Central memory CD8-positive, alpha-beta T cell (primary cell): ENCODE data around the gene GINS1.
"Not testable (repeated sequence)": the region's sequence is repeated elsewhere in the genome, so short reads cannot be mapped to it uniquely, and the experiment has no call there.

Experiments used
- ATAC-seq: fragments of 150-1000 bp; cut with Tn5 transposase; replicated peaks from 2 replicates; pipeline ENCODE4 v1.10.0; 2022; ENCODE audit warnings: mild to moderate bottlenecking, moderate FRiP score, moderate number of reproducible peaks; ENCODE audit not compliant: poor library complexity, severe bottlenecking; ENCODE audit errors: extremely low read depth
- DNase-seq, 2 donors: peaks; one replicate each; pipeline ENCODE4 v3.0.0; 2021; ENCODE audit warnings: low spot score in 2 of 2
- H3K27ac Mint-ChIP-seq: one replicate; pipeline ENCODE4 v1.8.0; 2022; ENCODE audit warnings: low read depth, mild to moderate bottlenecking, moderate library complexity, mixed read lengths
- H3K27me3 Mint-ChIP-seq: one replicate; pipeline ENCODE4 v1.8.0; 2022; ENCODE audit warnings: mixed read lengths
- H3K36me3 Mint-ChIP-seq: one replicate; pipeline ENCODE4 v1.8.0; 2022; ENCODE audit warnings: mild to moderate bottlenecking, moderate library complexity, mixed read lengths; ENCODE audit not compliant: insufficient read depth
- H3K4me1 Mint-ChIP-seq: one replicate; pipeline ENCODE4 v1.8.0; 2022; ENCODE audit warnings: mixed read lengths
- H3K4me3 Mint-ChIP-seq: one replicate; pipeline ENCODE4 v1.8.0; 2022; ENCODE audit warnings: mild to moderate bottlenecking, moderate library complexity, mixed read lengths
- H3K9me3 Mint-ChIP-seq: one replicate; pipeline ENCODE4 v1.8.0; 2022; ENCODE audit warnings: mixed read lengths

The GINS1 gene

DNA sequence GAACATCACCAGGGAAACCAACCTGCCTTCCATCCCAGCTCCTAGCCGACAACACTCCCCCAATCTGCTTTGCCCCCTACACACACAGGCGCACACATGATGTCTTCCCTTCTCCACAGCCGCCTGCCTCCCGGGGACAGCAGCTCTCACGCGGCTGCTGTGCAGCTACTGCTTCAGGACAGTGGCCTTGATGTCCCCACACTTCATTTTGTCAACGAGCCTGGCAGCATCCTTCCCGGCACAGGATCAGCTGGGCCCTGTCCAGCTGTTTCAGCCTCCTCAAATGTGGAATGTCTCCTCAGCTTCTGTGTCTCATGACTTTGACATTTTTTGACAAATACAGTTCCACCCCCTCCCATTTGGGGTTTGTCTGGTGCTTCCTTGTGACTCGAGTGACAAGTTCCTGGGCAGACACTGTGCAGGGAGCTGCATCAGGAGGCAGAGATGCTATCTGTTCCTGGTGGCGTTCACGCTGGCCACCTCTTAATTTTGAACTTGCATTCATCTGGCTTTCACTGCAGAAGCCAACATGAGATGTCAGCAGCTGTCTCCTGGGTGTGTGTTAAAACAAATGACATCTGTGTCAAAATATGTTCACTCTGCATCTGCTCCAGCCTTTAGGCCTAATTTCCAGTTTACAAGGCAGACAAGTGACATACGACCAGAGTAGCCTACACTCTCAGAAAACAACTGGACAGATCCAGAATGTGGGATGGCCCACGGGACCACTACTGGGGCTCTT is 57.2 kb downstream of the GINS1 start:
- ATAC-seq (no peak), DNase-seq (no peak)
- Mint-ChIP-seq H3K4me1 (no peaks in the 10 kb centered on the region), H3K36me3 (no peaks in the 10 kb centered on the region), H3K27ac (no peak overlapping the region), H3K9me3 (no peaks in the 10 kb centered on the region), H3K27me3 (peaks cover 3% of the 10 kb centered on the region), H3K4me3 (no peak overlapping the region)

- ATAC-seq (no peak), DNase-seq (no peak)
- Mint-ChIP-seq H3K4me3 (no peak overlapping the region), H3K9me3 (no peaks in the 10 kb centered on the region), H3K27me3 (peaks cover 11% of the 10 kb centered on the region), H3K27ac (no peak overlapping the region), H3K4me1 (peaks cover 5% of the 10 kb centered on the region), H3K36me3 (no peaks in the 10 kb centered on the region)
These were observed 58.0 kb downstream of the GINS1 start for GRCh38 chr20:25465243-25466135.

DNA sequence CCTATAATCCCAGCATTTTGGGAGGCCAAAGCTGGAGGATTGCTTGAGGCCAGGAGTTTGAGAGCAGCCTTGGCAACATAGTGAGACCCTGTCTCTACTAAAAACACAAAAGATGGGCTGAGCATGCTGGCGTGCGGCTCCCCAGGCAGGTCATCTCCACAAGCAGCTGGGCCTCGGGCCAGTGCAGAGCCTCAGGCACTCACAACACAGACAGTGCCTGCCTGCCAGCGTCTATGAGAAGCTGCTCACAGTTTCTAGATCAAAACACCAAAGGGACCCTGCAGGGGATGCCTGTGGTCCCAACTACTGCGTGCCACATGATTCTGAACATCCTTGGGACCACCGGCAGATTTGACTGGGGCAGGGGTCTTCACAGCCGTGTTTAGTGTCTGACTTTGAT is 59.4 kb downstream of the GINS1 start:
- DNase-seq (no peak), ATAC-seq (no peak)
- no peak overlapping the region for H3K4me3 Mint-ChIP-seq
- no peaks in the 10 kb centered on the region for H3K9me3 Mint-ChIP-seq
- peaks cover 5% of the 10 kb centered on the region for H3K4me1 Mint-ChIP-seq
- no peak overlapping the region for H3K27ac Mint-ChIP-seq
- H3K27me3 Mint-ChIP-seq, result peaks cover 13% of the 10 kb centered on the region
- H3K36me3 Mint-ChIP-seq, result no peaks in the 10 kb centered on the region

DNA sequence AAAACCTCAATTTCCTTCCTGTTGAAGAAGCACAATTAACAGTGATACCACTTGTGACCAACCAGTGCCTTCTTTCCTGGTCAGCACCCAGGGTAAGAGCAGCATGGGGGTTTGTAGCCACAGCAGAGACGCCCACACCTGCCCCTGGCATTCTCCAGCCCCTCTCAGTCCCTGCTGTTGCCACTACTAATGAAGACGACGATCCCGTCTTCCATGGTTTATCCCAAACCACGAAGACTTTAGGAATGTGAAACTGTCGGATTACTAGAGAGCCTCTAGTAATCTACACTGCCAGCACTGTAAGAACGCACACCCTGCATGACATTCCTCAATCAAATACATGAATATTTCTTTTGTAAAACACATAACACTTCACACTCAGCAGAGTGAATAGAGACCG is 60.0 kb downstream of the GINS1 start:
- Mint-ChIP-seq H3K4me3 (no peak overlapping the region), H3K4me1 (peaks cover 5% of the 10 kb centered on the region), H3K27me3 (peaks cover 13% of the 10 kb centered on the region), H3K27ac (no peak overlapping the region), H3K9me3 (no peaks in the 10 kb centered on the region), H3K36me3 (no peaks in the 10 kb centered on the region)
- no peak for DNase-seq
- no peak for ATAC-seq

DNA sequence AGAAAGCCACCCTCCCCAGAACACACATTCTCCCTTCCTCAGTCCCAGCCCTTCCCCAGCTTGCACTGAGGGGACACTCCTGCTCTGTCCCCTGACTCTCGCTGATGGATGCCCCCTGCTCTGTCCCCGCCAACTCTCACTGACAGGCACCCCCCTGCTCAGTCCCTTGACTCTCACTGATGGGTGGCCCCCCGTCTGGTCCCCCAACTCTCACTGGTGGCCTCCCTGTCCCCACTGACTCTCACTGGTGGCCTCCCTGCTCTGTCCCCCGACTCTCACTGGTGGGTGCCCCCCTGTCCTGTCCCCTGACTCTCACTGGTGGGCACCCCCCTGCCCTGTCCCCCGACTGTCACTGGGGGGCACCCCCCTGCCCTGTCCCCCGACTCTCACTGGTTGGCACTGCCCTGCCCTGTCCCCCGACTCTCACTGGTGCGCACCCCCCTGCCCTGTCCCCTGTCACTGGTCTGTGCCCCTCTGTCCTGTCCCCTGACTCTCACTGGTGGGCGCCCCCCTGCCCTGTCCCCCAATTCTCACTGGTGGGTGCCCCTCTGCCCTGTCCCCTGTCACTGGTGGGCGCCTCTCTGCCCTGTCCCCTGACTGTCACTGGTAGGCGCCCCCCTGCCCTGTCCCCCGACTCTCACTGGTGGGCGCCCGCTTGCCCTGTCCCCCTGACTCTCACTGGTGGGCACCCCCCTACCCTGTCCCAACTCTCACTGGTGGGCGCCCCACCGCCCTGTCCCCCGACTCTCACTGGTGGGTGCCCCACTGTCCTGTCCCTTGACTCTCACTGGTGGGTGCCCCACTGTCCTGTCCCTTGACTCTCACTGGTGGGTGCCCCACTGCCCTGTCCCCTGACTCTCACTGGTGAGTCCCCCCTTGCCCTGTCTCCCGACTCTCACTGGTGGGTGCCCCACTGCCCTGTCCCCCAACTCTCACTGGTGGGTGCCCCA is 60.9 kb downstream of the GINS1 start:
- peaks cover 13% of the 10 kb centered on the region for H3K27me3 Mint-ChIP-seq
- ATAC-seq, result no peak
- no peaks in the 10 kb centered on the region for H3K36me3 Mint-ChIP-seq
- no peaks in the 10 kb centered on the region for H3K9me3 Mint-ChIP-seq
- H3K27ac Mint-ChIP-seq, result no peak overlapping the region
- H3K4me3 Mint-ChIP-seq, result no peak overlapping the region
- H3K4me1 Mint-ChIP-seq, result peaks cover 5% of the 10 kb centered on the region
- DNase-seq, result no peak

DNA sequence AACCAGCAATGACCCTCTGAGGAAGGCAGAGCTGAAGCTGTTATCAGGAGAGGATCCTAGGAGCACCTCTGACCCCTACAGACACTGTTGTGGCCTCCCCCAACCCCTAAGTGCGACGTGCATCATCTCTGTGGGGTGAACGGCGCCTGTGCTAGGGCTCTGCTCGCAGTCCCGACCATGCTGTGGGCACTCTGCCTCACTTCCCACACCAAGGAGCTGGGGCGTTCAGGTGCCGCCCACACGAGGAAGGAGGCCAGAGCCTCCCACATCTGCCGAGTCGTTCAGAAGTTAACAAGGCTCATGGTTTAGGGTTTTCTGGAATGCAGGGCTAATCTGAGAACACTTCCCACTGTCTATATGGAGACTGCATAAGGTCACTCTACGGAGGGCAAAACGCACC is 62.1 kb downstream of the GINS1 start:
- Mint-ChIP-seq H3K4me3 (no peak overlapping the region), H3K36me3 (no peaks in the 10 kb centered on the region), H3K27ac (no peak overlapping the region), H3K27me3 (peaks cover 13% of the 10 kb centered on the region), H3K9me3 (no peaks in the 10 kb centered on the region), H3K4me1 (peaks cover 5% of the 10 kb centered on the region)
- DNase-seq, result no peak
- ATAC-seq, result no peak

GRCh38 chr20:25470045-25470444 is 62.6 kb downstream of the GINS1 start:
- Mint-ChIP-seq H3K9me3 (no peaks in the 10 kb centered on the region), H3K36me3 (no peaks in the 10 kb centered on the region), H3K4me3 (no peak overlapping the region), H3K27me3 (peaks cover 13% of the 10 kb centered on the region), H3K27ac (no peak overlapping the region), H3K4me1 (peaks cover 5% of the 10 kb centered on the region)
- ATAC-seq (no peak), DNase-seq (no peak)

DNA sequence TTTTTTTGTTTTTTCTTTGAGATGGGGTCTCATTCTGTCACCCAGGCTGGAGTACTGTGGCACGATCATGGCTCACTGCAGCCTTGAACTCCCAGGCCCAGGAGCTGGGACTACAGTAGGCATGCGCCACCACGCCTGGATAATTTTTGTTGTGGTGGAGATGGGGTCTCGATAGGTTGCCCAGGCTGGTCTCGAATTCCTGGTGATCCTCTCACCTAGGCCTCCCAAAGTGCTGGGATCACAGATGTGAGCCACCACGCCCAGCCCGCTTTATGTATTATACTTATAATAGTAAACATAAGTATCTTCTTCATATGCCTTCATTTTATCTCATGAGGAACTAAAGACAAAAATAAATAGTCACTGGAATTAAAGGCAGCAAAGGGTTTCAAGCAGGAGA is 63.5 kb downstream of the GINS1 start:
- Mint-ChIP-seq H3K27ac (no peak overlapping the region), H3K4me3 (no peak overlapping the region), H3K4me1 (peaks cover 5% of the 10 kb centered on the region), H3K27me3 (peaks cover 13% of the 10 kb centered on the region), H3K36me3 (no peaks in the 10 kb centered on the region), H3K9me3 (no peaks in the 10 kb centered on the region)
- ATAC-seq (no peak), DNase-seq (no peak)

DNA sequence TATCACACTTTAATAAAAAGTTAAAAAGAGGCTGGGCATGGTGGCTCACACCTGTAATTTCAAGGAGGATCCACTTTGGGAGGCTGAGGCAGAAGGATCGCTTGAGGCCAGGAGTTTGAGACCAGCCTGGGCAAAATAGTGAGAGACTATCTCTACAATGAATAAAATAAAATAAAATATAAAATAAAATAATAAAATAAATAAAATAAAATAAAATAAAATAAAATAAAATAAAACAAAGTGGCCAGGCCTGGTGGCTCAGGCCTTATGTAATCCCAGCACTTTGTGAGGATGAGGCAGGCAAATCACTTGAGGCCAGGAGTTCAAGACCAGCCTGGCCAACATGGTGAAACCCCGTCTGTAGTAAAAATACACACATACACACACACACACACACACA is 65.8 kb downstream of the GINS1 start:
- not testable (repeated sequence) for H3K27ac Mint-ChIP-seq, DNase-seq, H3K36me3 Mint-ChIP-seq, H3K4me1 Mint-ChIP-seq, ATAC-seq, H3K9me3 Mint-ChIP-seq, H3K4me3 Mint-ChIP-seq
- peaks cover 13% of the 10 kb centered on the region for H3K27me3 Mint-ChIP-seq

GRCh38 chr20:25476106-25477013 is 68.9 kb downstream of the GINS1 start:
- no peak for ATAC-seq
- no peaks in the 10 kb centered on the region for H3K36me3 Mint-ChIP-seq
- H3K4me3 Mint-ChIP-seq, result no peak overlapping the region
- DNase-seq, result no peak
- H3K27ac Mint-ChIP-seq, result no peak overlapping the region
- H3K27me3 Mint-ChIP-seq, result no peaks in the 10 kb centered on the region
- no peaks in the 10 kb centered on the region for H3K9me3 Mint-ChIP-seq
- no peaks in the 10 kb centered on the region for H3K4me1 Mint-ChIP-seq

- DNase-seq (no peak), ATAC-seq (no peak)
- H3K27me3 Mint-ChIP-seq, result no peaks in the 10 kb centered on the region
- H3K4me1 Mint-ChIP-seq, result no peaks in the 10 kb centered on the region
- no peaks in the 10 kb centered on the region for H3K9me3 Mint-ChIP-seq
- no peak overlapping the region for H3K27ac Mint-ChIP-seq
- H3K36me3 Mint-ChIP-seq, result no peaks in the 10 kb centered on the region
- H3K4me3 Mint-ChIP-seq, result no peak overlapping the region
These were observed 69.8 kb downstream of the GINS1 start for GRCh38 chr20:25477014-25477882.
